ENCODE results near the gene DEDD2.

GRCh38 chr19:42197375-42197817 is 20.1 kb downstream of the DEDD2 start:
- TF ChIP-seq EZH2 (IDR thresholded peaks at IDR 0.05) (no peak), POLR2AphosphoS5 (IDR thresholded peaks at IDR 0.05; ENCODE audit: borderline replicate concordance, low read depth, low read length) (no peak)

Data from SK-N-MC (cell line).